HFFc6 (cell line): ENCODE measurements around the gene TMEM219. TPM values are rescaled to one million over a fixed set of nuclear protein-coding genes. Genes with fewer than 3 reads are reported as not detected.
A peak's percentile ranks its signal among the peaks of the same experiment; 100 is the strongest.
"Not testable (repeated sequence)": the region's sequence is repeated elsewhere in the genome, so short reads cannot be mapped to it uniquely, and the experiment has no call there.

Experiments used
- DNase-seq: peaks from one replicate; pipeline ENCODE4 v3.0.0-alpha.2; 2018
- H3K27ac Mint-ChIP-seq: 2 replicates; pipeline ENCODE4 v1.8.0; 2020; ENCODE audit warnings: mild to moderate bottlenecking, mixed read lengths
- H3K27me3 Mint-ChIP-seq: 2 replicates; pipeline ENCODE4 v1.8.0; 2021; ENCODE audit warnings: mild to moderate bottlenecking, moderate library complexity, mixed read lengths; ENCODE audit not compliant: insufficient read depth
- H3K36me3 Mint-ChIP-seq: 2 replicates; pipeline ENCODE4 v1.8.0; 2021; ENCODE audit warnings: low read depth, mixed read lengths
- H3K4me1 Mint-ChIP-seq: 2 replicates; pipeline ENCODE4 v1.8.0; 2020; ENCODE audit warnings: low read depth, mixed read lengths
- H3K4me3 Mint-ChIP-seq: 2 replicates; pipeline ENCODE4 v1.8.0; 2020; ENCODE audit warnings: mild to moderate bottlenecking, moderate library complexity, mixed read lengths
- H3K9me3 Mint-ChIP-seq: 2 replicates; pipeline ENCODE4 v1.8.0; 2020; ENCODE audit warnings: mild to moderate bottlenecking, mixed read lengths
- CTCF ChIP-seq: fragments of 200-600 bp; sonication (generic); IDR thresholded peaks from 2 replicates; pipeline ENCODE4 v1.5.0; 2021; ENCODE audit warnings: antibody characterized with exemption, mild to moderate bottlenecking
- total RNA-seq, 6 experiments: library from RNA; stranded (reverse); fragmentation: NEBNext Ultra II Directional; extraction: Animal tissue kit (Norgen Biotek cat#: 25700); gene quantifications; 2 replicates in 1 of 6; 3 replicates in 5 of 6; pipeline ENCODE4 v1.2.3, GENCODE V29; 2021

Gene TMEM219
- total RNA-seq, 6 experiments from 2014 or later: 105 to 122 (median 110) TPM

- no peaks in the 10 kb centered on the region for H3K4me1 Mint-ChIP-seq
- TF ChIP-seq CTCF: no peak
- no peak overlapping the region for H3K4me3 Mint-ChIP-seq
- no peak overlapping the region for H3K27ac Mint-ChIP-seq
- H3K36me3 Mint-ChIP-seq: no peaks in the 10 kb centered on the region
- no peak for DNase-seq
- H3K9me3 Mint-ChIP-seq: no peaks in the 10 kb centered on the region
- H3K27me3 Mint-ChIP-seq: peaks cover 20% of the 10 kb centered on the region
These were observed 47.4 kb downstream of the TMEM219 start for GRCh38 chr16:30009085-30009862.

- Mint-ChIP-seq H3K4me3 (no peak overlapping the region; the same call in 1 of the 2 replicates), H3K27me3 (peaks cover 21% of the 10 kb centered on the region), H3K9me3 (no peaks in the 10 kb centered on the region), H3K27ac (no peak overlapping the region), H3K36me3 (no peaks in the 10 kb centered on the region), H3K4me1 (no peaks in the 10 kb centered on the region)
- DNase-seq: no peak
- TF ChIP-seq CTCF: no peak
These were observed 48.3 kb downstream of the TMEM219 start for GRCh38 chr16:30009990-30010843.

- no peak for DNase-seq
- TF ChIP-seq CTCF: no peak
- Mint-ChIP-seq H3K9me3 (no peaks in the 10 kb centered on the region), H3K27me3 (peaks cover 21% of the 10 kb centered on the region), H3K4me1 (no peaks in the 10 kb centered on the region), H3K36me3 (no peaks in the 10 kb centered on the region), H3K27ac (no peak within 1 kb of the TSS), H3K4me3 (peak within 1 kb of the TSS; percentile 48; the same call in 1 of the 2 replicates)
These were observed 49.2 kb downstream of the TMEM219 start, which contains the start of gene DOC2A for GRCh38 chr16:30010844-30011713. TSS of gene DOC2A (minus strand) at chr16:30011027. CDS start at chr16:30010222, 805 bp downstream.

- Mint-ChIP-seq H3K9me3 (no peaks in the 10 kb centered on the region), H3K4me3 (peak overlapping the region; percentile 48), H3K4me1 (no peaks in the 10 kb centered on the region), H3K36me3 (no peaks in the 10 kb centered on the region), H3K27me3 (peaks cover 21% of the 10 kb centered on the region), H3K27ac (no peak overlapping the region)
- DNase-seq: no peak
- TF ChIP-seq CTCF: no peak
These were observed 50.0 kb downstream of the TMEM219 start for GRCh38 chr16:30011714-30012504.

- H3K4me3 Mint-ChIP-seq, DNase-seq, H3K9me3 Mint-ChIP-seq, H3K36me3 Mint-ChIP-seq, H3K27ac Mint-ChIP-seq, H3K4me1 Mint-ChIP-seq: not testable (repeated sequence)
- H3K27me3 Mint-ChIP-seq: peaks cover 22% of the 10 kb centered on the region
These were observed 50.7 kb downstream of the TMEM219 start for GRCh38 chr16:30012598-30012997.

GRCh38 chr16:30015450-30015849, 53.6 kb downstream of the TMEM219 start:
- not testable (repeated sequence) for H3K9me3 Mint-ChIP-seq, H3K4me3 Mint-ChIP-seq, H3K27ac Mint-ChIP-seq, H3K27me3 Mint-ChIP-seq, DNase-seq, H3K36me3 Mint-ChIP-seq
- H3K4me1 Mint-ChIP-seq: peaks cover 13% of the 10 kb centered on the region
